GM10266 (cell line): ENCODE data around the gene MT1A.

Experiments used
- DNase-seq: peaks from one replicate; pipeline ENCODE4 v3.0.0; 2012; ENCODE audit errors: extremely low spot score
- TF ChIP-seq, protein P1 (sequence below): IDR thresholded peaks from 2 replicates; pipeline ENCODE4 v1.5.1; 2012; ENCODE audit warnings: mild to moderate bottlenecking, low read depth; ENCODE audit not compliant: control insufficient read depth, insufficient read depth; ENCODE audit errors: missing control alignments

The MT1A gene

GRCh38 chr16:56632848-56633365 is 5.6 kb upstream of the MT1A start:
- TF ChIP-seq, protein P1, sequence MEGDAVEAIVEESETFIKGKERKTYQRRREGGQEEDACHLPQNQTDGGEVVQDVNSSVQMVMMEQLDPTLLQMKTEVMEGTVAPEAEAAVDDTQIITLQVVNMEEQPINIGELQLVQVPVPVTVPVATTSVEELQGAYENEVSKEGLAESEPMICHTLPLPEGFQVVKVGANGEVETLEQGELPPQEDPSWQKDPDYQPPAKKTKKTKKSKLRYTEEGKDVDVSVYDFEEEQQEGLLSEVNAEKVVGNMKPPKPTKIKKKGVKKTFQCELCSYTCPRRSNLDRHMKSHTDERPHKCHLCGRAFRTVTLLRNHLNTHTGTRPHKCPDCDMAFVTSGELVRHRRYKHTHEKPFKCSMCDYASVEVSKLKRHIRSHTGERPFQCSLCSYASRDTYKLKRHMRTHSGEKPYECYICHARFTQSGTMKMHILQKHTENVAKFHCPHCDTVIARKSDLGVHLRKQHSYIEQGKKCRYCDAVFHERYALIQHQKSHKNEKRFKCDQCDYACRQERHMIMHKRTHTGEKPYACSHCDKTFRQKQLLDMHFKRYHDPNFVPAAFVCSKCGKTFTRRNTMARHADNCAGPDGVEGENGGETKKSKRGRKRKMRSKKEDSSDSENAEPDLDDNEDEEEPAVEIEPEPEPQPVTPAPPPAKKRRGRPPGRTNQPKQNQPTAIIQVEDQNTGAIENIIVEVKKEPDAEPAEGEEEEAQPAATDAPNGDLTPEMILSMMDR = no peak
- no peak for DNase-seq

- DNase-seq = no peak
- TF ChIP-seq, protein P1 = no peak
Observed at GRCh38 chr16:56633535-56633934, 4.9 kb upstream of the MT1A start.

DNA sequence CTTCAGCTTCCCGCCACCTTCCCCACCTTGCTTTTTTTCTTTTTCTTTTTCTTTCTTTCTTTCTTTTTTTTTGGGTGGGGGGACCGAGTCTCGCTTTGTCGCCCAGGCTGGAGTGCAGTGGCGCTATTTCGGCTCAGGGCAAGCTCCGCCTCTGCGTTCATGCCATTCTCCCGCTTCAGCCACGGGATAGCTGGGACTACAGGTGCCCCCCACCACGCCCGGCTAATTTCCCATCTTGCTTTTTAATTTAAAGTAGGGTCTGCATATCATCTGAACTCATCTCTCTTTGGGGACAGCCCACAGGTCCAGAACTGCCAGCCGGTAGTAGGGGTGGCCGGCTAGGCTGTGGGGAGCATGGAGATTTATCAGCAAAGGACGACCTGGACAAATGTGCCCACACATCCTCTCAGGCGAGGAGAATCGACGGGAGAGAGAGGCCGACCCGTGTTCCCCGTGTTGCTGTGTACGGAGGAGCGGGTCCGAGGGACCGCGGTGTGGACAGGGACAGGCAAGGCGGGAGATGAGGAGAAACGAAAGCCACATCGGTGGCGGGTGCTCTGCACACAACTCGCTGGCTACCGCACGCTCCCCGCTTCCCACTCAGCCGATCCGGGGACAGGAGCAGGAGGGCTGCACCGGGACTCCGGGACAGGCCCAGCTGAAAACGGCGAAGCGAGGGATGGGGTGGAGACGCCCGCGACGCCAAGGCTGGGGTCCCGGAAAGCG is 3.6 kb upstream of the MT1A start:
- no peak for DNase-seq
- TF ChIP-seq, protein P1 = no peak

GRCh38 chr16:56635441-56635967 is 3.0 kb upstream of the MT1A start:
- TF ChIP-seq, protein P1 = no peak
- no peak for DNase-seq

GRCh38 chr16:56636616-56637413 is 1.7 kb upstream of the MT1A start:
- no peak for DNase-seq

DNA sequence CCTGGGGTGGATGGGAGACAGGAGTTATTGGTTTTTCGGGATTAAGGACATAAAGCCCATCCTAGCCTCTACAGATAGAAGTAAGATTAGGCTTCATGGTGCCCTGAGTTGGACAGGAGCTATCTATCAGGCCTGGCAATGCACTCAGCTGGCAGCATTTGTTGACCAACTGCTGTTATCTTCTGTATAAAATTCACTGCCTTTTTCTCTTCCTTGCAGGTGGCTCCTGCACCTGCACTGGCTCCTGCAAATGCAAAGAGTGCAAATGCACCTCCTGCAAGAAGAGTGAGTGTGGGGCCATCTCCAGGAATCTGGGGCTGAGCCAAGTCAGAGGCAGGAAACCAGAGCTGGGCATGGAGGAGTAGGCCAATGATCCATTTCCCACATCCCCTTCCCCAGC is 579 bp downstream of the MT1A start:
- TF ChIP-seq, protein P1 = no peak
- no peak for DNase-seq

More at GRCh38 chr16:56636616-56637413, 1.7 kb upstream of the MT1A start:
- TF ChIP-seq, protein P1 = no peak
